Spleen (tissue), 7 donors: ENCODE measurements around the gene REV3L.

Source experiments
- CTCF ChIP-seq, 11 experiments: fragments of 200-600 bp in 7 of 11; fragments of 450-650 bp in 4 of 11; sonication (generic) in 4 of 11; IDR thresholded peaks in 8 of 11; conservative IDR thresholded peaks in 3 of 11; 1 replicate in 7 of 11; 2 replicates in 4 of 11; pipeline versions ENCODE4 v1.4.0 to v1.8.0; 2016 to 2021; ENCODE audit warnings: antibody characterized with exemption in 11 of 11, inconsistent platforms in 4 of 11, mild to moderate bottlenecking in 1 of 11
- POLR2A ChIP-seq, 3 donors: fragments of 450-650 bp; IDR thresholded peaks; one replicate each; pipeline ENCODE4 v1.5.1; 2017; ENCODE audit warnings: antibody characterized with exemption in 3 of 3, mild to moderate bottlenecking in 1 of 3
- donor health status: DM: no; HTN: no; CAD: no; lungs with moderate emphysema.
- donor health status: DM: no; HTN: no; CAD: no.
- donor health status: DM: no; HTN: no; CAD: no.

- TF ChIP-seq CTCF (IDR thresholded peaks at IDR 0.05 in 8 of 11, conservative IDR thresholded peaks at IDR 0.05 in 3 of 11) (no peak), POLR2A (IDR thresholded peaks at IDR 0.05) (no peak)
Measured at GRCh38 chr6:111260570-111261298, 222.3 kb downstream of the REV3L start.
